Neural crest cell (in vitro differentiated cells): ENCODE results near the gene ZNF366. TPM values are rescaled to one million over a fixed set of nuclear protein-coding genes. Genes with fewer than 3 reads are reported as not detected.

Experiments used
- DNase-seq: peaks from one replicate; pipeline ENCODE4 v3.0.0; 2021; ENCODE audit warnings: low read depth, mixed read lengths, low spot score
- H3K27ac Mint-ChIP-seq: one replicate; pipeline ENCODE4 v1.8.0; 2021; ENCODE audit warnings: mild to moderate bottlenecking, mixed read lengths; ENCODE audit not compliant: unreplicated experiment
- H3K27me3 Mint-ChIP-seq: 2 replicates; pipeline ENCODE4 v1.8.0; 2021; ENCODE audit warnings: low read depth, mild to moderate bottlenecking, mixed read lengths
- H3K36me3 Mint-ChIP-seq: 2 replicates; pipeline ENCODE4 v1.8.0; 2021; ENCODE audit warnings: low read depth, mild to moderate bottlenecking, mixed read lengths
- H3K4me1 Mint-ChIP-seq: 2 replicates; pipeline ENCODE4 v1.8.0; 2021; ENCODE audit warnings: mixed read lengths
- H3K4me3 Mint-ChIP-seq: one replicate; pipeline ENCODE4 v1.8.0; 2021; ENCODE audit warnings: mild to moderate bottlenecking, mixed read lengths
- H3K9me3 Mint-ChIP-seq: 2 replicates; pipeline ENCODE4 v1.8.0; 2021; ENCODE audit warnings: mixed read lengths
- total RNA-seq: library from RNA; stranded (reverse); gene quantifications from 2 replicates; pipeline ENCODE4 v1.2.1, GENCODE V29; 2021
- TF ChIP-seq, protein P1 (sequence below): fragments of 200-600 bp; sonication (generic); conservative IDR thresholded peaks from 2 replicates; pipeline ENCODE4 v1.5.0; 2021; ENCODE audit warnings: antibody characterized with exemption, mild to moderate bottlenecking

ZNF366 gene
- total RNA-seq, 1 donor from 2014 or later = not detected

GRCh38 chr5:72531496-72532190 is 24.4 kb upstream of the ZNF366 start:
- no peak overlapping the region for H3K4me3 Mint-ChIP-seq
- H3K27me3 Mint-ChIP-seq = no peaks in the 10 kb centered on the region
- H3K4me1 Mint-ChIP-seq = no peaks in the 10 kb centered on the region
- peaks cover 2% of the 10 kb centered on the region for H3K9me3 Mint-ChIP-seq
- peak overlapping the region; percentile 74 for H3K27ac Mint-ChIP-seq
- DNase-seq = no peak
- peaks cover 2% of the 10 kb centered on the region for H3K36me3 Mint-ChIP-seq
- TF ChIP-seq, protein P1, sequence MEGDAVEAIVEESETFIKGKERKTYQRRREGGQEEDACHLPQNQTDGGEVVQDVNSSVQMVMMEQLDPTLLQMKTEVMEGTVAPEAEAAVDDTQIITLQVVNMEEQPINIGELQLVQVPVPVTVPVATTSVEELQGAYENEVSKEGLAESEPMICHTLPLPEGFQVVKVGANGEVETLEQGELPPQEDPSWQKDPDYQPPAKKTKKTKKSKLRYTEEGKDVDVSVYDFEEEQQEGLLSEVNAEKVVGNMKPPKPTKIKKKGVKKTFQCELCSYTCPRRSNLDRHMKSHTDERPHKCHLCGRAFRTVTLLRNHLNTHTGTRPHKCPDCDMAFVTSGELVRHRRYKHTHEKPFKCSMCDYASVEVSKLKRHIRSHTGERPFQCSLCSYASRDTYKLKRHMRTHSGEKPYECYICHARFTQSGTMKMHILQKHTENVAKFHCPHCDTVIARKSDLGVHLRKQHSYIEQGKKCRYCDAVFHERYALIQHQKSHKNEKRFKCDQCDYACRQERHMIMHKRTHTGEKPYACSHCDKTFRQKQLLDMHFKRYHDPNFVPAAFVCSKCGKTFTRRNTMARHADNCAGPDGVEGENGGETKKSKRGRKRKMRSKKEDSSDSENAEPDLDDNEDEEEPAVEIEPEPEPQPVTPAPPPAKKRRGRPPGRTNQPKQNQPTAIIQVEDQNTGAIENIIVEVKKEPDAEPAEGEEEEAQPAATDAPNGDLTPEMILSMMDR = no peak

DNA sequence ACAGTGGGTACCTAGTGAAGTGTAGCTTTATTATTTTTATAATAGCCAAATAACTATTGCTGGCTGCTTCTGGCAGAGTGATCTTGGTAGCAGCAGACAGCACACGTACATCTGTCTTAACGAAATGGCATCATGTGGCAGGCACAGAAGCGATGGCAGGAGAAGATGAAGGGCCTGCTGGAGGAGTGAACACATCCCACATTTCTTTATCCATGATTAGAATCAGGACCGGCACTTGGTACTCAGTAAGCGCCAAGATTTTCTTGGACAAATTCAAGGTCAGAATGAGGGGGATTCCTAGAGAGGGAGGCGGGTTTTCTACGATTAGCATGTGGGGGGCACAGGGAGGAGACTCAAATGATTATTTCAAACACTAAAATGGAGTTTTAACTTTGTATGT is 23.0 kb upstream of the ZNF366 start:
- TF ChIP-seq, protein P1 = no peak
- Mint-ChIP-seq H3K27ac (no peak overlapping the region), H3K9me3 (no peaks in the 10 kb centered on the region), H3K4me3 (no peak overlapping the region), H3K4me1 (no peaks in the 10 kb centered on the region), H3K27me3 (no peaks in the 10 kb centered on the region), H3K36me3 (peaks cover 2% of the 10 kb centered on the region)
- DNase-seq = no peak

DNA sequence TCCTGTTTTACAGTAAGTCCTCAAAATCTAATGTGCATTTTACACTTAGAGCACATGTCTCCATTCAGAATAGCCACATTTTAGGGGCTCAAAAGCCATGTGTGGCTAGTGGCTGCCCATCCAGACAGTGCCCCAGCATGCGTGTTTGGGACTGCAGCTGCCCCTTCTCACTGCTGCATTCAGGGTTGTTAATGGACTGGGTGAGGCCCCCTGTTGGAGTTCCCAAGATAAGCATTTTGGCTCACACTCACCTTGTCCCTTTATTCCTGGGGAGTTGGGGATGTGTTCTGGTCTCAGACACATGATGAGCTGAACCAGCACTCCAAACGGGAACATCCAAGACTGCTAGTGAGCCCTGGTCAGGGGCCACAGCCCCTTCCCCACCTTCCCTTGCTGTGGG is 22.2 kb upstream of the ZNF366 start:
- DNase-seq = no peak

DNA sequence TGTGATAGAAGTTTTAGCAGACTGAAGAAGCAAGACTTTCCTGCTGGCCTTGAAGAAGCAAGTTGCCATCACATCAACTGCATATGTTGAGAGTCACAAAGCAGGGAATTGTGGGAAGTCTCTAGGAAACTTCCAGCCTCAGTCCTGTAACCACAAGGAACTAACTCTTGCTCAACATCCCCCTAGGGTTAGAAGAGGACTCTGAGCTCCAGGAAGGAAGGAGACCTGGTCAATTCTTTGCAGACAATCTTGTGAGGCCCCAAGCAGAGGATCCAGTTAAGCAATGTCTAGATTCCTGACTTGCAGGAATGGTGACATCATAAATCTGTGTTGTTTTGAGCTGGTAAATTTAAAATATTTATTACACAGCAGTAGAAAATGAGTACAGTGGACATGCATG is 18.6 kb upstream of the ZNF366 start:
- peaks cover 4% of the 10 kb centered on the region for H3K36me3 Mint-ChIP-seq
- peaks cover 3% of the 10 kb centered on the region for H3K9me3 Mint-ChIP-seq
- no peak overlapping the region for H3K27ac Mint-ChIP-seq
- TF ChIP-seq, protein P1 = no peak
- H3K4me3 Mint-ChIP-seq = no peak overlapping the region
- no peaks in the 10 kb centered on the region for H3K27me3 Mint-ChIP-seq
- DNase-seq = no peak
- H3K4me1 Mint-ChIP-seq = no peaks in the 10 kb centered on the region

More for the DNA sequence above, 22.2 kb upstream of the ZNF366 start:
- no peak overlapping the region for H3K27ac Mint-ChIP-seq
- peaks cover 2% of the 10 kb centered on the region for H3K36me3 Mint-ChIP-seq
- H3K9me3 Mint-ChIP-seq = no peaks in the 10 kb centered on the region
- H3K27me3 Mint-ChIP-seq = no peaks in the 10 kb centered on the region
- H3K4me1 Mint-ChIP-seq = no peaks in the 10 kb centered on the region
- TF ChIP-seq, protein P1 = no peak
- no peak overlapping the region for H3K4me3 Mint-ChIP-seq

DNA sequence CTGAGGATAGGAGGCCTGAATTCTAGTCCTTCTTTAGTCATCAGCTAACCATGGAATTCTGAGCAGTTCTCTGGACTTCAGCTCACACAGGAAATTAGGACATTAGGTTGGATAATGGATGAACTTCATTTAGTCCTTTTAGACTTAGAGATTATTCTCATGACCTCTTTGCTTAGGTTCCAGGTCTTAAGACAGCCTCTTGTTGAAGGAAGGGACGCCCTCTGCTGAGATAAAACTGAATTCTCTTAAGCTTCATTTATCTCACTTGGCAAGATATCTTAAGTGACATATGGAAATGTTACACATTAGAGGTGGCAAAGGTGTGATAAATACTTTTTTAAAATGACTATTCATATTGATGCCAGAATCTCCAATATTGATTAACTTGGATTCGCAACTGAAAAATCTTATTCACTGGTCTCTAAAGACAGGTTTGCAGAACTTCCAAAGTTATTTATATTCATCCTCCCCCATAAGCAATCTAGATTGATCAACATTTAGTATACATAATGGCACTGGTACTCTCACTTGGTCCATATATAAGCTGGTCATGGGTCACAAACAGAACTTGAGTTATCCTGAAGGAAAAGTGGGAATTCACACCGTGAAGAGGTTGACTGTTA is 16.9 kb upstream of the ZNF366 start:
- Mint-ChIP-seq H3K27ac (no peak overlapping the region), H3K36me3 (peaks cover 6% of the 10 kb centered on the region), H3K4me1 (peaks cover 11% of the 10 kb centered on the region), H3K4me3 (no peak overlapping the region), H3K9me3 (peaks cover 3% of the 10 kb centered on the region), H3K27me3 (no peaks in the 10 kb centered on the region)
- TF ChIP-seq, protein P1 = peak; percentile 66
- DNase-seq = no peak
